22Rv1 (cell line): ENCODE results near the gene ASH1L.
"Not testable (repeated sequence)": the region's sequence is repeated elsewhere in the genome, so short reads cannot be mapped to it uniquely, and the experiment has no call there.

Experiments
- H3K27ac ChIP-seq: fragments of 450-650 bp; 2 replicates; pipeline ENCODE4 v1.5.1; 2017
- CTCF ChIP-seq: fragments of 450-650 bp; IDR thresholded peaks from 2 replicates; pipeline ENCODE4 v1.5.1; 2017; ENCODE audit warnings: mild to moderate bottlenecking
- ZFX ChIP-seq: fragments of 450-650 bp; IDR thresholded peaks from 2 replicates; pipeline ENCODE4 v1.6.1; 2017; ENCODE audit warnings: antibody characterized with exemption, borderline replicate concordance

ASH1L gene

GRCh38 chr1:155562581-155563376 is at the start of gene ASH1L:
ASH1L (minus strand) TSS chr1:155562803; CDS start chr1:155521519, 41,284 bp downstream.
- peak within 1 kb of the TSS; percentile 96 for H3K27ac ChIP-seq
- TF ChIP-seq CTCF (no peak), ZFX (no peak)

- H3K27ac ChIP-seq = not testable (repeated sequence)
These were observed 47.6 kb upstream of the ASH1L start for GRCh38 chr1:155610257-155610647.

GRCh38 chr1:155609515-155610256 is 47.1 kb upstream of the ASH1L start, which contains the start of gene MSTO1:
MSTO1 (plus strand) TSS chr1:155610218; CDS start chr1:155610249, 31 bp downstream.
- peak within 1 kb of the TSS; percentile 68 for H3K27ac ChIP-seq
- no peak for TF ChIP-seq ZFX
- no peak for TF ChIP-seq CTCF

- H3K27ac ChIP-seq = no peak overlapping the region
- no peak for TF ChIP-seq CTCF
- no peak for TF ChIP-seq ZFX
These were observed 46.3 kb upstream of the ASH1L start for GRCh38 chr1:155608888-155609225.

GRCh38 chr1:155607708-155608107 is 45.1 kb upstream of the ASH1L start:
- TF ChIP-seq CTCF (no peak), ZFX (no peak)
- no peak overlapping the region for H3K27ac ChIP-seq

GRCh38 chr1:155599828-155600572 is 37.4 kb upstream of the ASH1L start:
- not testable (repeated sequence) for H3K27ac ChIP-seq

GRCh38 chr1:155598842-155599331 is 36.3 kb upstream of the ASH1L start:
- no peak overlapping the region for H3K27ac ChIP-seq
- TF ChIP-seq ZFX (no peak), CTCF (no peak)

GRCh38 chr1:155596864-155597263 is 34.3 kb upstream of the ASH1L start:
- H3K27ac ChIP-seq = no peak overlapping the region
- no peak for TF ChIP-seq ZFX
- no peak for TF ChIP-seq CTCF

GRCh38 chr1:155595877-155596474 is 33.4 kb upstream of the ASH1L start:
- not testable (repeated sequence) for H3K27ac ChIP-seq
